Activated gamma-delta T cell treated with anti-CD3 and anti-CD28 coated beads, Interleukin-2, amount 50 U/mL, for 16 hours (primary cell): Measurements from ENCODE around the gene PNMA6A.
"Not testable (repeated sequence)": the region's sequence is repeated elsewhere in the genome, so short reads cannot be mapped to it uniquely, and the experiment has no call there.

ENCODE experiments used
- DNase-seq: peaks from one replicate; pipeline ENCODE4 v3.0.0-alpha.2; 2020; ENCODE audit warnings: low read depth

The PNMA6A gene

DNA sequence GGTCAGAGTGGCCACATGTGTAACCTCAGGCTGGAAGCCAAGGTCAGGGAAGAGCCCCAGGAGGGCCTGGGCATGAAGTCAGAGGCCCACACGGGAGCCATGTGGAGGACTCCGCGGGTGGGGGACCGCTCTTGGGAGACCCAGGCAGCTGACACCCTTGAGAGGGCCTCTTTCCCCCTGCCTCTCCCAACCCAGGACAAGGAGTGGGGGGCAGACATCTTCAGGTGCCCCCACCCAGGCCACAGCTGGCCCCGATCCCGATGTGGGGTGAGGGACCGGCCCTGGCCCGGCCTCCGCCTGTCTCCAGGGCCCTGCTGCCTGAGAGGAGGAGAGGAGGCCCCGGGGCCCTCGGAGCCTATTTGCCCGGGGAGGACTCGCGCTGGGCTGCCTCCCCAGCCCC lies 3.1 kb downstream of the PNMA6A start:
- no peak for DNase-seq

DNA sequence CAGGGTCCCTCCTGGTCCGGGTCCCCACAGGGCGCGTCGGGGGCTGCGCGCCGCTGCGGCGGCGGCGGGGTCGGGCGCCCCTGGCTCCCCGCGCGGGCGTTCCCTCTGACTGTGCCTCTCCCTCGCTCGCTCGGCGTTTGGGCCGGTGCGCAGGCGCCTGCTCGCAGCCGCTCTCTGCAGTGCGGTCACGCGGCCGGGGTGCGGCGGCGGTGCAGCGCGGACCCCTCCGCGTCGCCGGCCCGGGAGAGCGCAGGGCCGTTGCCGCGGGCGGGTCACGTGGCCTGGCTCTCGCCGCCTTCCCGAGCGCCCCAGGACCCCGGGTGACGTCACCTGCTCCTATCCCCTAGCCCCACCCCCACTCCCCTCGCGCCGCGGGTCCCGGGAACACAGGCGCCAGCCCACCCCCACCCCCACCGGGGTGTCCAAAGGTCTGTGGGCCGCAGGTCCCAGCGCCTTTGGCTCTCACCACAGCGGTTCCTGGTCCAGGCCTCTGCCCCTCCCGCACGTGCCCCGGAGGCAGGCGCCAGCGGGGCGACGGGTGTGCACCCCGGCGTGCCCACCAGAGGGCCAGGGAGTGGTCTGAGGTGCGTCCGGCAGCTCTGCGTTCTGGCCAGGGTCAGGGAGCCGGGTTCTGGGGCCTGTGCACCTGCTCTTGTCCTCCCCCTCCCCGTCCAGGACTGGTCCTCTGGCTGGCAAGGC lies 5.3 kb downstream of the PNMA6A start:
- DNase-seq: not testable (repeated sequence)

DNA sequence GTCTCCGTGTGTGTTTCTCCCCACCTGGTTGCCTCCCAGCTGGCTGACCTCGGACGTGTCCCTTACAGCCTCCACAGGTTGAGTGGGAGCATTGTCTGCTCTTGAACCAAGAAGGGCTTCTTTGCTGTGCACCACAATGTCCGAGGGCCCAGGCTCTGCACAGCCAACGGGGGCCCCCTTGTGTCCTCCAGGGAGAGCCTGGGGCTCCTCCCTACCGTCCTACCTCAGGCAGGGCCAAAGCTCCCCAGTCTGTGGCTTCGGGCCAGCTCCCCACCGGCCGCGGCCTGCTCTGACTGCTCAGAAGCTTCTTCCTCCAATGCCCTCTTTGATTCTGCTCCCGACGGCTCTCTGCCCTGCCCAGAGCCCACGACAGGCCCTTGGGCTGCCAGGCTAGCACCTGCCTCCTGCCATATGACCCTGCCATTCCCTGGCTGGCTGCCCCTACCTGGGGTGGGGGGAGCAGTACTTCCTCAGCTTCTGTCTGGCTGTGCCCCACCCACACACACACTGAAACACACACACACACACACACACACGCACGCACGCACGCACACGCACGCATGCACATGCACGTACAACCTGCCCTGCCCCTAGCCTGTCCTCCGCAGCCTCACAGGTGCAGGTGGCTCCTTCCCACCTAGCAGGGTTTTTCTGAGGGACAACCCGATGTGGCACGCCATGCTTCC lies 11.1 kb downstream of the PNMA6A start:
- not testable (repeated sequence) for DNase-seq

DNA sequence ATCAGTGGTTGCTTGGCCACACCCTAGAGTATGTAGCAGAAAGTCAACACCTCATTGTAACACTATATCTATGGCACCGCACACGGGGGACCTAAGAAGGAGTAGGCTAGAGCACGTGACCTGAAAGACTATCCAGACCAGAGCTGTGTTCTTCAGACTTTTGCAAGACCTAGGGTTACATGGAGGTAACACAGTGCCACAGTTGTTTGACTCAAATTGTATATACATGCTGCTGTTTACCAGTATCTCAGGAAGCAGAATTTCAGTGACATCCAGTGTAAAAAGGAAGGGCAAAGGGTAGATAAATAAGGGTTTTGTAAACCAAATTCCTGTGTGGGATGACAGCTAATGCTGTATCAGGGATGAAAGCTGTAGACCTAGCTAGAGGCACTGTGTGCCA lies 30.2 kb downstream of the PNMA6A start:
- no peak for DNase-seq

DNA sequence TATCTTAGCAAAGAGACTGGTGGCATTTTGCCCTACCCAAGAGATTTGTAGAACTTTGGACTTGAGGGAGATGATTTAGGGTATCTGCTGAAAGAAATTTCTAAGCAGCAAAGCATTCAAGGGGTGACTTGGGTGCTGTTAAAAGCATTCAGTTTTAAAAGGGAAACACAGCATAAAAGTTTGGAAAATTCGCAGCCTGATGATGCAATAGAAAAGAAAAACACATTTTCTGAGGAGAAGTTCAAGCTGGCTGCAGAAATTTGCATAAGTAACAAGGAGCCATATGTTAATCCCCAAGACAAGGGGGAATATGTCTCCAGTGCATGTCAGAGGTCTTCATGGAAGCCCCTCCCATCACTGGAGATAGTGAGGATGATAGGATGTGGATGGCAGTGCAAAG lies 32.7 kb downstream of the PNMA6A start:
- not testable (repeated sequence) for DNase-seq

DNA sequence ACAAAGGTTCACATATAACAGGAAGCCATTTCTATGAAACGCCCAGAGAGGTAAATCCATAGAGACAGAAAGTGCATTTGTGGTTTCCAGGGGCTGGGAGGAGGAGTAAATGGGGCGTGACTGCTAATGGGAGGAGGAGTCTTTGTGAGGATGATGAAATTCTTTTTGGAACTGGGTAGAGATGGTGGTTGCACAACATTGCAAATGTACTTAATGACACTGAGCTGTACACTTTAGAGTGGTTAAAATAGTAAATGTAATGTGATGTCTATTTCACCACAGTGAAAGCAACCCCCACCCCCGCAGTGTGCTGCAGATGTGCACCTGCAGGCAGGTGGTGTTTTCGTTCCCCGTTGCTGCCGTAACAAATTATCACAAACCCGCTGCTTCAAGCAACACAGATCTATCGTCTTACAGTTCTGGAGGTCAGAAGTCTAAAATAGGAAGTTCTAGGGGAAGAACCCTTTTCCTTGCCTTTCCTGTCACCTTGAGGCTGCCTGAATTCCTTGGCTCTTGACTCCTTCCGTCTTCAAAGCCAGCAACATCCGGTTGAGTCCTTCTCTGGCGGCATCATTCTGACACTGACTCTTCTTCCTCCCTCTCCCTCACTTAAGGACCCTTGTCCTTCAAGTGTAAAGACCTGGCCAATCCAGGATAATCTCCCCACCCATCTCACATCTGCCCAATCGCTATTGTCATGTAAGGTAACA lies 34.0 kb downstream of the PNMA6A start:
- DNase-seq: not testable (repeated sequence)

DNA sequence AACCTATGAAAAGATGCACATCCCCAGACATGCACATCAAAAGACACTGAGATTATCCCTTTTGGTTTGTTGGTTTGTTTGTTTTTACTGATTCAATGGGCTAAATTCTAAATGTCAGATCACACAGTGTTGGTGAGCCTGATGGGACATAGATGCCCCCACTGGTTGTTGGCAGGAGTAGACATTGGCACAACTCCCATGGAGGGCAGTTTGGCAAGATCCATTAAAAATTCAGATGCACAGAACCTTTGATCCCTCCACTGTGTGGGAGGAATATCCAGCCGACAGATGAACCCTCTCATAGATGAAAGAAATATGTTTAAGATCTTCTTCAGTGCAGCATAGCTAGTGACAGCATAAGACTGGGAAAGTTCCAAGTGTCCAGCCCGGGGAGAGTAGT lies 38.5 kb downstream of the PNMA6A start:
- DNase-seq: not testable (repeated sequence)

DNA sequence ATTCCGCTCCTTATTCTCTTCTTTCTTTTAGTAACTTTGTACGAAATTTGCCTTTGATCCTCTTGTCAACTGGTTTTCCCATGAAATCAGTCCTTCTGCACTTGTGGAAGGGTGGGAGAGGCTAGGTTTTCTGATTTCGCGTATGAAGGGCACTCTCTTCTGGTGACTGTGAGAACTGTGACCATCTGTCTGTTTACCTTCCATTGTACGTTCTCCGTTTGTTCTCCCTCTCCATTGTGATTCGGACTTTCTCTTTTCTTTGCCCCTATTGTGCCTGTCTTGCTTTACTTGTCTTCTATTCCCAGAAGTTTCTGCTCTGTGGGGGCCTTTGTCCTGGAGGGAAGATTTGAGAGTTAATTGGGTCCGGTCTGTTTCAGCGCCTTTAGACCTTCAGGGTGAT lies 41.6 kb downstream of the PNMA6A start:
- DNase-seq: not testable (repeated sequence)

DNA sequence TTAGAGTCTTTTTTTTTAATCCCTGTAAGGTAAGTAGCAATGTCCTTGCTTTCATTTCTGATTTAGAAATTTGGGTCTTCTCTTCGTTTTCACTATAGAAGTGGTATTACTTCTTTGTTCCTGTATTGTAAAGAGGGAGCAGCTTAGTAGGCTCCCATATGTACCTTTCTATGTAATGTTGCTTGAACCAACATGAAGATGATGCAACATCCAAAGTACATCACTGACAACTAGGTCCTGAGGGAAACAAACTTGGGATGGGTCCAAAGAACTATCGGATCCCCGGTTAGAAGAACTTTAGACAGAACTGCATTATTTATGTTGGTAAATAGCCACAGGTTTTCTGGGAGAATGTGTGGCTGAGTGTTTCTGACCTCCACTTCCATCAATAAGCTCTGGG lies 45.5 kb downstream of the PNMA6A start:
- DNase-seq: not testable (repeated sequence)

DNA sequence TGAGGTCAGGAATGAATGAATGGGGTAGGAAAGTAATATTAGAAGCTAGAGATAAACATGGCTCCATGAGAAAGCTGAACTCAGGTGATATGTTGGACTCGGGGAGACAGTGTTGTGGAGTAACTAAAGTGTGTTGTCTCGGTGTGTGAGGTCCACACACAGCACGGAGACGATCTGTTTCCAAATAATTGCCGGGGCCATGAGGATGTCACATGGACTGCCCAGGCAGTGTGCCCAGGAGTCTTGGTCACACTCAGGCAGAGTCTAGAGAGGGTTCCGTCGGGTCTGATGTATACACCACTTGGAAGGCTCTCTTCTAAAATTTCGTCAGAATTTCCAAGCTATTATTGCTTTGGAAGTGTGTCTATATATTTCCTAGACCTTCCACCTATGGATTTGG lies 48.0 kb downstream of the PNMA6A start:
- DNase-seq: not testable (repeated sequence)

DNA sequence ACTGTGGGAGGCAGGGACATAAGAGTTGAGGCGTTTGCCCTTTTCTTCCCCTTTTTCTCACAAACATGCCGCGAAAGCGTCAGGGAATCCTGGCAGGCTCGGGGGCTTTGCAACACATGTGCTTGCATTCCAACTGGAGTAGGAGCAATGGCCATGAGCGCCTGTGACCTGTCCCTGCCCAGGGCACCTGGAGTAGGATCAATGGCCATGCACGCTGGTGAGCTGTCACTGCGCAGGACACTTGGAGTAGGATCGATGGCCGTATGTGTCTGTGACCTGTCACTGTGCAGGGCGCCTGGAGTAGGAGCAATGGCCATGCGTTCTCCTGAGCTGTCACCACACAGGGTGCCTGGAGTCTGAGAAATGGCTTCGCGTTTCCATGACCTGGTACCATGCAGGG lies 51.2 kb downstream of the PNMA6A start:
- DNase-seq: not testable (repeated sequence)
